CD4-positive, alpha-beta memory T cell (primary cell): ENCODE measurements around the gene FLNC. TPM values are rescaled to one million over a fixed set of nuclear protein-coding genes. Genes with fewer than 3 reads are reported as not detected.

Experiments used
- CTCF ChIA-PET: fragments of 350-600 bp; sonication (Branson Sonifier 250); formaldehyde crosslinking; loops from one replicate; lab custom pipeline; 2021; ENCODE audit warnings: inconsistent platforms; ENCODE audit not compliant: partially characterized antibody; lab: Charles Lee
- POLR2A ChIA-PET: fragments of 350-600 bp; sonication (Branson Sonifier 250); formaldehyde crosslinking; loops from one replicate; lab custom pipeline; 2021; ENCODE audit not compliant: partially characterized antibody; lab: Charles Lee
- DNase-seq, 5 donors: peaks; one replicate each; pipeline versions ENCODE4 v3.0.0 to v3.0.0-alpha.2; 2020 to 2022; ENCODE audit warnings: mixed read lengths in 1 of 5
- H3K27ac ChIP-seq: one replicate; pipeline ENCODE4 v1.7.0; 2013; ENCODE audit warnings: low read depth, low read length
- H3K27me3 ChIP-seq: 2 replicates; pipeline ENCODE4 v1.7.0; 2013; ENCODE audit warnings: mild to moderate bottlenecking, low read length, moderate library complexity; ENCODE audit not compliant: insufficient read depth
- H3K36me3 ChIP-seq: 2 replicates; pipeline ENCODE4 v1.7.0; 2013; ENCODE audit warnings: mild to moderate bottlenecking, low read length, moderate library complexity; ENCODE audit not compliant: insufficient read depth
- H3K4me1 ChIP-seq: 2 replicates; pipeline ENCODE4 v1.7.0; 2013; ENCODE audit warnings: mild to moderate bottlenecking, low read length, moderate library complexity; ENCODE audit not compliant: insufficient read depth
- H3K4me3 ChIP-seq, 2 donors: one replicate each; pipeline ENCODE4 v1.7.0; 2013; ENCODE audit warnings: low read length in 2 of 2, mild to moderate bottlenecking in 1 of 2
- H3K9me3 ChIP-seq, 2 donors: one replicate each; pipeline ENCODE4 v1.7.0; 2013; ENCODE audit warnings: low read length in 2 of 2, control low read depth in 1 of 2; ENCODE audit not compliant: control insufficient read depth in 1 of 2
- H3K27ac Mint-ChIP-seq, 7 donors: one replicate each; pipeline ENCODE4 v1.8.0; 2020 to 2021; ENCODE audit warnings: mixed read lengths in 7 of 7, mild to moderate bottlenecking in 6 of 7, inconsistent platforms in 3 of 7, moderate library complexity in 3 of 7
- H3K27me3 Mint-ChIP-seq, 2 donors: one replicate each; pipeline ENCODE4 v1.8.0; 2020 to 2021; ENCODE audit warnings: mixed read lengths in 2 of 2
- H3K36me3 Mint-ChIP-seq, 2 donors: one replicate each; pipeline ENCODE4 v1.8.0; 2020 to 2021; ENCODE audit warnings: mixed read lengths in 2 of 2, inconsistent platforms in 1 of 2, mild to moderate bottlenecking in 1 of 2
- H3K4me1 Mint-ChIP-seq, 4 donors: one replicate each; pipeline ENCODE4 v1.8.0; 2020 to 2021; ENCODE audit warnings: mixed read lengths in 4 of 4, mild to moderate bottlenecking in 1 of 4
- H3K4me3 Mint-ChIP-seq, 8 donors: one replicate each; pipeline ENCODE4 v1.8.0; 2020 to 2021; ENCODE audit warnings: mixed read lengths in 8 of 8, mild to moderate bottlenecking in 7 of 8, moderate library complexity in 6 of 8, inconsistent platforms in 3 of 8
- H3K9me3 Mint-ChIP-seq, 8 donors: one replicate each; pipeline ENCODE4 v1.8.0; 2020 to 2021; ENCODE audit warnings: mixed read lengths in 8 of 8, mild to moderate bottlenecking in 5 of 8, inconsistent platforms in 3 of 8, moderate library complexity in 1 of 8
- intact Hi-C: fragments of 100-400 bp; cut with micrococcal nuclease; formaldehyde crosslinking; loops from one replicate; pipeline ENCODE4 v1.15.1; 2023
- polyA plus RNA-seq, 2 donors: library from polyadenylated mRNA; unstranded; fragments of 300-500 nt; fragmentation: Illumina TruSeq; gene quantifications; one replicate each; pipeline ENCODE4 v1.2.3, GENCODE V29; 2021
- total RNA-seq, 2 experiments: library from RNA; stranded (reverse); gene quantifications; one replicate each; pipeline ENCODE4 v1.2.3, GENCODE V29; 2021

FLNC gene
- total and polyA plus RNA-seq, 4 experiments from 2014 or later: 0.06 TPM; not detected in 3

DNA sequence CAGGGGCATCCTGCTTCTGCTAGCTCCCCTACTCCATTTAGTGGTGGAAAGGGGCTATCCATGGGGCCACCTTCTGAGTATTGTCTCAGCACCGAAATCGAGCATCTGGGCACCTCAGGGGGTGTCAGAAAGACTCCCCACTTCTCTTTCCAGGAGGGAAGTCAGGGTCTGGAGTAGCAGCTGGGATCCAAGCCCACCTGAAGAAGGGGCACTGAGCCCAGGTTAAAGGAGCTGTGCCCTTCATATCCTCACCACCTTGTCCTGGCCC lies 2.6 kb downstream of the FLNC start:
- Mint-ChIP-seq H3K27ac (no peak overlapping the region), H3K9me3 (no peaks in the 10 kb centered on the region), H3K4me1 (peaks cover 7 to 14% (median 9%) of the 10 kb centered on the region in 4 donors), H3K27me3 (peaks cover 15 to 26% of the 10 kb centered on the region in 2 donors), H3K36me3 (no peaks in the 10 kb centered on the region), H3K4me3 (no peak overlapping the region)
- intact Hi-C loops: no loop called here
- Histone ChIP-seq H3K36me3 (no peaks in the 10 kb centered on the region), H3K27me3 (peaks cover 13% of the 10 kb centered on the region), H3K4me3 (no peak overlapping the region), H3K27ac (no peak overlapping the region), H3K4me1 (peaks cover 19% of the 10 kb centered on the region), H3K9me3 (no peaks in the 10 kb centered on the region)
- ChIA-PET CTCF (interaction anchor here (0.7 to 1.0 kb wide), 2 partner anchors 51 to 259 kb away, joined by 3 to 5 read pairs; no protein-coding TSS in a partner anchor), POLR2A (no interaction called here)
- no peak for DNase-seq

DNA sequence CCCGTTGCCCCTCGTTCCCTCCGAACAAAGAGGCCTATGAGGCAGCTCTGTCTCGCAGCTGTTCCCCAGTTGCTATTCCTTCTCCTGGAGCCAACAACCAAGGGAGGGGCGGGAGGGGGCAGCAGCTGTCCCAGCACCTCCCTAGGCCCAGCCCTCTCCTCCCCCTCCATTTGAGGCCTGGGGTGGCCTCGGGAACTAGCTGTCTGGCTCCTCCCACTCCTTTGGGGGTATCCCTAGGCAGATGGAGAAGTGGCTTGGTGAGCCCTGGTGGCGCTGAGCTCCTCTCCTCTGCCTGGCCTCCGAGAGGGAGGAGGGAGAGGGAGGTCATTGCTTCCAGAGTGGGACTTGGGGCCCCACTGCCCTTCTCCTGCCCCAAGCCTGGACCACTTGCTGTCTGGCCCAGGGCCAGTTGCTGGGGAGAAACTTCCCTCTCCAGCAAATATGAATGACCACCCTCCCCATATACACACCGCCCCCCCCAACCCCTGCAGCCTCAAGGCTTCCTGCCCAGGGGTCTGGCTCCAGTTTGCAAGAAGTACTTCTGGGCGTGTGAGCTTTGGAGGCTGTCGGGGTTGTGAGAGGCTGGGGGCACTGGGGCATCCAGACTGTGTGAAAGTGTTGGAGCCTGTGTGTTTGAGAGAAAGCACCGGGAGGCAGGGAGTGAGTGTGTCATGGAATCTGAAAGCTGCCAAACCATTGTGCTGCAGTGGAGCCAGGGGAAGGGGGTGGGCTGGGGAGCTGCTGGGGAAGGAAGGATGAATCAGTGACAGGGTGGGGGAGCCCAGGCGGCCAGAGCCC lies 3.1 kb downstream of the FLNC start:
- no peaks in the 10 kb centered on the region for H3K9me3 ChIP-seq
- peaks cover 19% of the 10 kb centered on the region for H3K4me1 ChIP-seq
- H3K4me3 ChIP-seq: no peak overlapping the region
- H3K27me3 ChIP-seq: peaks cover 13% of the 10 kb centered on the region
- Mint-ChIP-seq H3K27ac (no peak overlapping the region), H3K4me3 (no peak overlapping the region), H3K4me1 (peaks cover 7 to 14% (median 9%) of the 10 kb centered on the region in 4 donors), H3K36me3 (no peaks in the 10 kb centered on the region), H3K27me3 (peaks cover 14 to 20% of the 10 kb centered on the region in 2 donors), H3K9me3 (no peaks in the 10 kb centered on the region)
- POLR2A ChIA-PET: no interaction called here
- no peaks in the 10 kb centered on the region for H3K36me3 ChIP-seq
- CTCF ChIA-PET: interaction anchor here (1.0 kb wide), 1 partner anchor 50 kb away, joined by 5 read pairs; no protein-coding TSS in a partner anchor
- no peak overlapping the region for H3K27ac ChIP-seq
- intact Hi-C loops: no loop called here
- no peak for DNase-seq

DNA sequence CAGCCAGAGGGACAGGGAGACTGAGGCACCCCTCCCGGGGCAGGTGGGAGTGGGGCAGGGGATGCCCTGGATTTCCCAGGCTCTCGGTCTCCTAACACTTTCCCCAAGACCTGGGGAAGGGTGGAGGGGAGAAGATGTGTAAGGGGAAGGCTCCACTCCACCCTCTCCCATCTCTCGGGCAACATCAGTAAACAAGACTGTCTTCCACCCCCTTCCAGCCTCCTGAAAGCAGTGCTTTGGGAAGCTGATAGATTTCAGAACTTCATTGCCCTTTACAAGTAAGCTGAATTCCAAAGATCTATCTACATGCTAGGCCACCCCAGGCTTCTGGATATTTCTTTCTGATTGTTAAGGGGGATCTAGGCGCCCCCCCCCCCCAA lies 3.7 kb downstream of the FLNC start:
- ChIA-PET POLR2A (no interaction called here), CTCF (no interaction called here)
- intact Hi-C loops: no loop called here
- Histone ChIP-seq H3K27ac (no peak overlapping the region), H3K4me3 (no peak overlapping the region), H3K4me1 (peaks cover 19% of the 10 kb centered on the region), H3K27me3 (peaks cover 8% of the 10 kb centered on the region), H3K36me3 (no peaks in the 10 kb centered on the region), H3K9me3 (no peaks in the 10 kb centered on the region)
- H3K27me3 Mint-ChIP-seq: peaks cover 12 to 15% of the 10 kb centered on the region in 2 donors
- H3K4me3 Mint-ChIP-seq: peak overlapping the region in 1 of 8 donors; percentile 21
- no peaks in the 10 kb centered on the region for H3K9me3 Mint-ChIP-seq
- no peak for DNase-seq
- H3K27ac Mint-ChIP-seq: no peak overlapping the region
- H3K4me1 Mint-ChIP-seq: peaks cover 7 to 14% (median 9%) of the 10 kb centered on the region in 4 donors
- no peaks in the 10 kb centered on the region for H3K36me3 Mint-ChIP-seq

DNA sequence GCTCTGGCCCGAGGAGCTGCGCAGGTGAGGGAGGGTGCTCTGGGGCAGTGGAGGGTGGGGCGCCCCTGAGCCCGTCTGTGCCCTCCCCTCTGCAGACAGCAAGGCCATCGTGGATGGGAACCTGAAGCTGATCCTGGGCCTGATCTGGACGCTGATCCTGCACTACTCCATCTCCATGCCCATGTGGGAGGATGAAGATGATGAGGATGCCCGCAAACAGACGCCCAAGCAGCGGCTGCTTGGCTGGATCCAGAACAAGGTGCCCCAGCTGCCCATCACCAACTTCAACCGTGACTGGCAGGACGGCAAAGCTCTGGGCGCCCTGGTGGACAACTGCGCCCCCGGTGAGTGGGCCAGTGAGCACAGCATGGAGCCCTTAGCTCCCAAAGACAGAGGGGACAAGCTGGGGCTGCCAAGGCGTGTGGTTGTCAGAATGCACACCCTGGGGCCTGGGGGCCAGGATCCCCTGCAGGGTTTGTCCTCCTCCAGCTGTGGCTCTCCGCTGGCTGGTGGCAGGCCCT lies 5.1 kb downstream of the FLNC start:
- Mint-ChIP-seq H3K4me1 (peaks cover 4 to 10% (median 5%) of the 10 kb centered on the region in 4 donors), H3K36me3 (no peaks in the 10 kb centered on the region), H3K27me3 (peaks cover 3 to 7% of the 10 kb centered on the region in 2 donors), H3K27ac (no peak overlapping the region), H3K9me3 (no peaks in the 10 kb centered on the region), H3K4me3 (no peak overlapping the region)
- intact Hi-C loops: no loop called here
- ChIA-PET POLR2A (no interaction called here), CTCF (interaction anchor here (1.6 to 2.6 kb wide), 2 partner anchors 10 to 48 kb away, joined by 4 to 16 read pairs; no protein-coding TSS in a partner anchor)
- Histone ChIP-seq H3K27ac (no peak overlapping the region), H3K27me3 (no peaks in the 10 kb centered on the region), H3K9me3 (no peaks in the 10 kb centered on the region), H3K36me3 (no peaks in the 10 kb centered on the region), H3K4me3 (no peak overlapping the region), H3K4me1 (peaks cover 10% of the 10 kb centered on the region)
- DNase-seq: no peak

DNA sequence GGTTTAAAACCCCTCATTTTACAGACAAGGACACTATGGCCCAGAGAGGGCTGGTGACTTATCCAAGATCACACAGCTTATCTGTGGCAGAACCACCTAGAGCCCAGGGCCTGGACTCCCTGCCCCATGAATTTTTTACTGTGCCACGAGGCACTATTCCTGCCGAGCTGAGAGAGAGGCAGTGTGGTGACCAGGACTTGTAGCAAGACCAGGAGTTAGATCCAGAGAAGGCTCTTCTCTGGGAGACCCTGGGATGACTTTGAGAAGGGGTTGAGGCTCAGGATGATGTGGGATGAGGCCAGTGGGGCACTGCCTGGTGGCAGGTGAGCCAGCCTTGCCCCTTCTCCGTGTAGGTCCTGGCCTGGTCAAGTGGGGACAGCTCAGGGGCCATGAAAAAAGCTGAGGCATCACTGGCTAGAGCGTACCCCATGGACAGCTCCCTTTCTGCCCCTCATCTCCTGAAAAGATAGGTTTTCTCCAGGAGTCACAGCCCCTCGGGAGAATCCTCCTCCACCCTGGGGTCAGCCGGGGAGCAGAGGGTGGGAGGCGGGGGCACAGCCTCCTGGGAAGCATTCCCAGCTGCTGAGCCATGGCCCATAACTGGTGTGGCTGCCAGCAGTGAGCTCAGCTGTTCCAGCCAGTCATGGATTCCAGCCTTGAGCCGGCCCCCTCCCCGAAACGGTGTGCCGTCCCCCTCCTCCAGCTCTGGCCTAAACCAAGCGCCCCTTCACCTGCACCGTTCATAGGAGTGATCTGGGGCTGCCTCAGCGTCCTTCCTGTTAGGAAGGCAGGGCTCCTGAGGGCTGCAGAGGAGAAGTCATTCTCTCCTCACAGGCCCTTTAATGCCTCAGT lies 5.8 kb downstream of the FLNC start:
- Histone ChIP-seq H3K36me3 (no peaks in the 10 kb centered on the region), H3K27ac (no peak overlapping the region), H3K4me3 (no peak overlapping the region), H3K9me3 (no peaks in the 10 kb centered on the region), H3K4me1 (peaks cover 3% of the 10 kb centered on the region), H3K27me3 (no peaks in the 10 kb centered on the region)
- Mint-ChIP-seq H3K9me3 (no peaks in the 10 kb centered on the region), H3K4me3 (no peak overlapping the region), H3K36me3 (no peaks in the 10 kb centered on the region), H3K27me3 (peaks cover 3% of the 10 kb centered on the region in 2 donors), H3K4me1 (peaks cover 0 to 4% (median 0%) of the 10 kb centered on the region in 4 donors), H3K27ac (no peak overlapping the region)
- ChIA-PET POLR2A (no interaction called here), CTCF (interaction anchor here (0.5 to 2.6 kb wide), 3 partner anchors 9 to 47 kb away, joined by 3 to 16 read pairs (median 4); no protein-coding TSS in a partner anchor)
- DNase-seq: no peak
- intact Hi-C loops: no loop called here

DNA sequence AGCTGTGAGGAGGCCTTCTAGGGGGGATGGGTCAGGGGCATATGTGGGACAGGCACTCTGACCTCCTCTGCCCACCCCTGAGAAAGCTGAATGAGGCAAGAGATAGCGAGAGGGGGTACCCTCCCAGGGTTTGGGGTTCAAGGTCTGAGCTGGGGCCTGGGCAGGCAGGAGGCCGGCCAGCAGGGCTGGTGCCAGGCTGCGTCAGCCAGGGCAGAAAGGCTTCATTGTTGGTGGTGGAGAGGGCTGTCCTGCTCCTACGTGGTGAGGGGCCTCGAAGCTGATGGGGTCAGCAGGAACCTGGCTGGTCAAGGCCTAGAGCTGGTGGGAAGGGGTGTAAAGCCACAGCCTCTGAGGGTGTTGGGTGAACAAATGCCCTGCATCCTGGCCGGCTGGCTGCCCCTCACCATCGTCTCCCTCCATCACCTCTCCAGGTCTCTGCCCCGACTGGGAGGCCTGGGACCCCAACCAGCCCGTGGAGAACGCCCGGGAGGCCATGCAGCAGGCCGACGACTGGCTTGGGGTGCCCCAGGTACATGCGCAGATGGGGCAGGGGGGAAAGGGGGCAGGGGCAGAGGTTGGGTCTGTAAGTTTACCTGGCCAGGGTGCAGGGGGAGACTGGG lies 6.6 kb downstream of the FLNC start:
- H3K36me3 Mint-ChIP-seq: no peaks in the 10 kb centered on the region
- Histone ChIP-seq H3K9me3 (no peaks in the 10 kb centered on the region), H3K4me1 (no peaks in the 10 kb centered on the region), H3K4me3 (no peak overlapping the region), H3K27me3 (no peaks in the 10 kb centered on the region), H3K36me3 (no peaks in the 10 kb centered on the region), H3K27ac (no peak overlapping the region)
- no peak for DNase-seq
- peaks cover 3% of the 10 kb centered on the region in 2 donors for H3K27me3 Mint-ChIP-seq
- H3K4me3 Mint-ChIP-seq: no peak overlapping the region
- no peak overlapping the region for H3K27ac Mint-ChIP-seq
- no peaks in the 10 kb centered on the region for H3K9me3 Mint-ChIP-seq
- ChIA-PET CTCF (interaction anchor here (0.5 to 2.6 kb wide), 2 partner anchors 25 to 47 kb away, joined by 3 to 16 read pairs; no protein-coding TSS in a partner anchor), POLR2A (no interaction called here)
- H3K4me1 Mint-ChIP-seq: peaks cover 0 to 3% (median 0%) of the 10 kb centered on the region in 4 donors
- intact Hi-C loops: no loop called here
